NCI-H2107 treated with DMSO at 0.1 percent for 48 hours (cell line): ENCODE results near the gene SMYD1.

Experiments used
- DNase-seq: peaks from one replicate; lab custom pipeline; 2025; ENCODE audit not compliant: unreplicated experiment; lab: John Stamatoyannopoulos, UW

Gene SMYD1

GRCh38 chr2:88121678-88122077, 54.1 kb downstream of the SMYD1 start:
- no peak for DNase-seq

DNA sequence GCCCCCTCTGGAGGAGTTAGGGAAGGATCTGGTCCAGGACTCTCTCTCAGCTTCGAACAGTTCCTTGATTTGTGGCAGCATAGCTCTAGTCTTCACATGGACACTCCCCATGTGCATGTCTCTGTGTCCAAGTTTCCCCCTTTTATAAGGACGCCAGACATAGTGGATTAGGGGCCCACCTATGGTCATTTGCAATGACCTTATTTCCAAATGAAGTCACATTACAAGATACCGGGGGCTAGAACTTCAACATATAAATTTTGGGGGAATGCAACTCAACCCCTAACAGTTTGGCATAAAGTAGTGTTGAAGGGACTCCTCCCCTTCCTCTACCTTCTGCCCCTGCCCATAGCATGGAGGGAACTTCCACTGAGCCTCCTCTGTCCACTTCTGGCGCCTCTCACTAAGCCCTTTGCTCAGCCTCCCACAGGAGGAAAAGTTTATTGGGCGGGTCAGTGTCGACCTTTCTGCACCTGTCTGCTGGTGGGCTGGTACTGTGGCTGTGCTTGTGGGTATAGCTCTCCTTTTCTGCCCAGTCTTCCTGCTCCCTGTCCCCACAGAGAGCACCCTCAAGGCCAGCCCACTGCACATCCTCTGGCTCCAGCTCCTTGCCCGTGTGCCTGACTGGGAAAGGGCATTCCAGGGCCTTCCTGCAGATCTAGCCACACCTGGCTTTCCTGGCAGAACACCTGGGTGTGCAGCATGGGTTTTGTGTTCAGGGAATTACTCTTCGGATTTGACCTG, 54.7 kb downstream of the SMYD1 start:
- no peak for DNase-seq

- no peak for DNase-seq
Observed at GRCh38 chr2:88123164-88123974, 55.7 kb downstream of the SMYD1 start.

GRCh38 chr2:88123975-88124917, 56.6 kb downstream of the SMYD1 start:
- no peak for DNase-seq

DNA sequence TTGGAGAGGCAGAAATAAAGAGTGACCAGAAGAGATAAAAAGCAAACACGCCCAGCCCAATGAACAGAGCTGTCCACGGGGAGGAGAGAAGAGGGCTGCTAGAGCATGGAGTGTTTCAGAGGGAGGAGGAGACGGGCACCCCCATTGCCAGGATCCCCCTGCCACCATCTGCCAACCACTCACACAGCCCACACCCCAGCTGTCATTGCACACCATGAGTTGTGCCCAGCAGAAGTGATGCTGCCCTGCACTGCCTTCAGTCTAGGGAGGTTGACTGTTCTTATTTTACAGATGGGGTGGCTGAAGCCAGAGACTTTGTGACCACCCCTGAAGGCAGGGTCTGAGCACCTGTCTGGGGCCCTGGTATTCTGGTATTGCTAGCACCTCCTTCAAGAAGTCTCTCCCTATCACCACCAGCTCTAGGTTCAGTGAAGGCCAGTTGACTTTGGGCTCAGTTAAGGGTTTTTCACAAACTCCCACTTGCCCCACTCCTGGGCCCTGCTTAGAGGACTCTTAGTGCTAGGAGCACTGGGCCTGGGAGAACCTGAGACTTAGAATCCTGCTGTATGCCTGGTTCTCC, 57.8 kb downstream of the SMYD1 start:
- no peak for DNase-seq

- no peak for DNase-seq
Observed at GRCh38 chr2:88125924-88126771, 58.5 kb downstream of the SMYD1 start.

GRCh38 chr2:88126772-88127637, 59.4 kb downstream of the SMYD1 start:
- DNase-seq = no peak

DNA sequence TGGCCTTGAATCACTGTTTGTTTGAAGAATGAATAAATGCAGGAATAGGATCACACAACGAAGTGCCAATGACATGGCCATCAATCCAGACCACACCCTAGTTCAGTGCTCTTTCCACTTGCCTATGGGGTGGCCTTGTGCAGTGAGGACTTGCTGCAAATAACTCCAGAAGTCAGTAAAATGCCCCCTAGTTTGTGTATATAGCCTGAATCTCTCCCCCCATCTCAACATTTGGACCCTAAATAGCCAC, 59.9 kb downstream of the SMYD1 start:
- DNase-seq = no peak

DNA sequence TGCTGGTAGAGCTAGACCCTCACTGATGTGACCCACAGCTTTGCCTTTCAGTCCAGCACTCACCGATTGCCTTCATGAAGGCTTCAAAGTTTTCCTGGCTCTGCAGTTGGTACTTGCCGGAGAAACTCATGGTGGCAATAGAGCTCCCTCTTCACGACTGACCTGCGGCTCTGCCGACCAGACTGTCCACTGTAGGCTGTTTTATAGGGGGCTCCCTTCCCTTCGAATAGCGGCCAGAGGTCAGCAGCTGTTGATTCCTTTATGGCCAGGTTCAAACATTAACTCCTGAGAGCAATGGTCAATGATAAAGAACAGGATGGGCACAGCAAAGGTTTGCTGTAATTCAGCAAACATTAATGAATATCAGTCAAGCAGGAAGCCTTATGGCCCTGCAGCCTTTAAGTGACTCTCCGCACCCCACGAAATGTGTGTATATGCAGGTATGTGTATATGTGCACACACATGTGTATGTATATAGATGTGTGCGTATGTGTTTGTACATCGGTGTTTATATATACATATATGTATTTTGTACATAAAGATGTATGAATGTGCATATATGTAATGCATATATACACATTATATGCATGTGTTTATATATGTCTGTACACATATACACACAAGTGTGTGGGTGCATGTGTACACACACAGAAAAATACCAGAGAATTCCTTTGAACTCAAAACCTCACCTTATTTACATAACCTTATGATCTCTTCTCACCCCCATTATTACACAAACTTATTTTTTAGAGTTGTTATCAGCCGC, 60.4 kb downstream of the SMYD1 start, which contains the start of gene FABP1:
FABP1 (minus strand) TSS at position 175 of the 766 bp plus-strand sequence; CDS start at position 130, 45 bp downstream.
- no peak for DNase-seq

DNA sequence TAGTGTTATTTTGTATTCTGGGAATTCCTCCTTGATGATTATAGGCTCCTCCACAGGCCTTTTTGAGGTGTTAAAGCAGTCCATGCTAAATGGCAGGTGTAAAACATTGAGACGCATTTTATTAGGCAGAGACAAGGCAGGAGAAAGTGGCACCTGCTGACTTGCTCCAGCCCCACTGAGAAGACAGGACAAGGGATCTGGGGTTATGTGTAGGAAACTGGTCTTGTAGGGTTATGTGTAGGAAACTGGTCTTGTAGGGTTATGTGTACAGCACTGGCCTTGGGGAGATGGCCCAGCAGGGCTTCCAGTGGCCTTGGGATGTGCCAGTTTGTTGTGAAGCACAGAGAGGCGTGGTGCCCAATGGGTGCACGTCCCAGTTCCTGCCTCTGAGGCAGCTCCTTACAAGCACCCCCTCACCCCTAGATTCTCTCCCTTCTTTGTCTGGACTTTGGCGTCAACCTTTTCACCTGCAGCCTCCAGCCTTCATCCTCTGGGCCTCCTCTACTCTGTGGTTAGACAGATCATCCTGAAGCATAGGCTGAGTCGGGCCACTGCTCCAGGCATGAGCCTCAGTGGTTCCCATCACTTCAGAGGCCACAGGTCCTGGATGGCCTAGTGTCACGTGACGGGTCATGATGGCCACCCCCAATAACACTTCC, 61.2 kb downstream of the SMYD1 start:
- DNase-seq = no peak

- no peak for DNase-seq
Observed at GRCh38 chr2:88129313-88129959, 61.8 kb downstream of the SMYD1 start.

GRCh38 chr2:88131201-88131998, 63.8 kb downstream of the SMYD1 start:
- no peak for DNase-seq

- no peak for DNase-seq
Observed at GRCh38 chr2:88131999-88132368, 64.4 kb downstream of the SMYD1 start.

DNA sequence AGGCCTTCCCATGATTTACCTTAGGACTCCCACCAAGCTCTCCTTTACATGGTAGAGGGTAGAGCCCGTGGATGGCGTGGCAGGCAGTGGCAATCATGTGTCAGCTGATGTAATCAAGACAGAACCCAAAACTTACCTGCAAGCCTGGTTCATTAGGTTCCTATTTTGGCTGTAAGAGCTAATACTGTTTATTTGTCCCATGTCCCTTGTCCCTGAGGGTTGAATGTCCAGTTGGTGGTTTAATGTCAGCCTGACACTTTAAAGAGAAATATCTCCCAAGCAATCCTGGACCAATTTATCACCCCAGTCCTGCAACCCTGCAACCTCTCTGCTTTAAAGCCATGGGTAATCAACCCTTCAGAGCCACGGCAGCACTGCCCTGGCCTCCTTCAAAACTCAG, 66.2 kb downstream of the SMYD1 start:
- DNase-seq = no peak

- DNase-seq = no peak
Observed at GRCh38 chr2:88136817-88137216, 69.2 kb downstream of the SMYD1 start.

DNA sequence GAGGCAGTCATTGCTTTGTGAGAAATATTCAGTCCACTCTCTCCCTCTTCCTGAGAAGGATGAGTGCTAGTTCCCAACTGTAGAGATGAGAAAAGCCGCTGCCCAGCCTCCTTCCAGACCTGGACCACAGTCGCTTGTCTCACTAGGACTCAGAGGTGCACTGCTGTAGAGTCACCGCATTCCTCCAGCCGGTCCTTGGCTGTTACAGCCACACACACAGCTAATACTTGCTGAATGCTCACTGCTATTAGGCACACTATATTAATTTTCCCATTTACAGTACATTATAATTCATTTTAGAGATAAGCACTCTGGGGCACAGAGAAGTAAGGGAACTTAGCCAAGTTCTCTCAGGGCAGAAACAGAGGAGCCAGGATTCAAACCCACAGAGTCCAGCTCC, 70.2 kb downstream of the SMYD1 start:
- DNase-seq = no peak

GRCh38 chr2:88139203-88139702, 71.6 kb downstream of the SMYD1 start:
- no peak for DNase-seq
